ES-I3 (cell line): ENCODE measurements around the gene TICRR.

ENCODE experiments used
- H3K36me3 ChIP-seq: 2 replicates; pipeline ENCODE4 v1.6.1; 2013; ENCODE audit warnings: mild to moderate bottlenecking, low read length, control low read depth, moderate library complexity; ENCODE audit not compliant: insufficient read depth
- H3K4me1 ChIP-seq: 2 replicates; pipeline ENCODE4 v1.6.1; 2013; ENCODE audit warnings: mild to moderate bottlenecking, control low read depth, low read length; ENCODE audit not compliant: insufficient read depth
- H3K9ac ChIP-seq: 2 replicates; pipeline ENCODE4 v1.6.1; 2013; ENCODE audit warnings: low read depth, mild to moderate bottlenecking, low read length, moderate library complexity
- H3K9me3 ChIP-seq: 2 replicates; pipeline ENCODE4 v1.6.1; 2013; ENCODE audit warnings: mild to moderate bottlenecking, low read length, moderate library complexity; ENCODE audit not compliant: control insufficient read depth, insufficient read depth

The TICRR gene

GRCh38 chr15:89662893-89663626, 87.8 kb downstream of the TICRR start:
- Histone ChIP-seq H3K9me3 (no peaks in the 10 kb centered on the region), H3K4me1 (peaks cover 18% of the 10 kb centered on the region), H3K36me3 (no peaks in the 10 kb centered on the region), H3K9ac (no peak overlapping the region)

- no peaks in the 10 kb centered on the region for H3K36me3 ChIP-seq
- H3K4me1 ChIP-seq = peaks cover 18% of the 10 kb centered on the region
- H3K9ac ChIP-seq = peak overlapping the region; percentile 67; the same call in 1 of the 2 replicates
- H3K9me3 ChIP-seq = no peaks in the 10 kb centered on the region
These were observed 89.4 kb downstream of the TICRR start for GRCh38 chr15:89664441-89665350.

GRCh38 chr15:89665449-89666181, 90.3 kb downstream of the TICRR start:
- Histone ChIP-seq H3K4me1 (peaks cover 18% of the 10 kb centered on the region), H3K36me3 (no peaks in the 10 kb centered on the region), H3K9ac (peak overlapping the region; percentile 67), H3K9me3 (no peaks in the 10 kb centered on the region)

- Histone ChIP-seq H3K9me3 (no peaks in the 10 kb centered on the region), H3K4me1 (peaks cover 18% of the 10 kb centered on the region), H3K36me3 (no peaks in the 10 kb centered on the region), H3K9ac (peak overlapping the region; percentile 67; the same call in 1 of the 2 replicates)
These were observed 91.1 kb downstream of the TICRR start for GRCh38 chr15:89666184-89666857.

DNA sequence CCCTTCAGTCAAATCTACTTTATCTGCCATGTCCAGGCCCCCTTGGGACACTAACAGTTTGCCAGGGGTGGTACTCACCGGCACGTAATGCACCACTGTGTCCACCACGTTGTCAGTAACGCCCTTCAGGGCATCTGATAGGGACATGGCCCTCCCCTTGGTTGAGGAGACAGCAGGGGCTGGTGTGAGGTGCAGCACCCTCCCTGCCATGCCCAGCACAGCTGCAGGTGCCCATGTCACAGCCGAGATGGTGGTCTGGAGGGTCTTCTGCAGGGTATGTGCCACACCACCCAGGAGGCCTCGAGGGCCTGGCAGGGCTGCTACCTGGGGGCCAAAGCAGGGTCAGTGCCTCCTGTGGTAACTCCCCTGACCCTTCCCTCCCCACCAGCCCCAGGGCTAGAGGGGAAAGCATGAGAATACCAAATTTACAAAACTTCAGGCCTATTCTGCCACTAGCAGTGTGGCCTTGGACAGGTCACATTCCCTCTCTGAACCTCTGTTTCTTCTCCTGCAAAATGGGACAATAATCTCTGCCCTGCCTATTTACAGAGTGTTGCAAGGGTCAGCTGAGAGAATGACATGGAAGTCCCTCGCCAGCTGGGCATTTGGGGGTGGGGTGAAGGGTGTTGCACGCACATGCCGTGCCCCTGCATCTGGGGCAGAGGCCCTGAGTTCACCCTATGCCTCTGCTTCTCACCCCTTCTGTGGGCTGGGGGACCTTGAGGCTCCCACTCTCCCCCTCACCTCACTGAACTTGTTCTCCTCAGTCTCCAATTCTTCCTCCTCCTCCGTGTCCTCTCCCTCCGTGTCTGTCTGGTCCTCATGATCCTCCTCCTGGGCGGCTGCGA, 91.8 kb downstream of the TICRR start:
- Histone ChIP-seq H3K36me3 (no peaks in the 10 kb centered on the region), H3K4me1 (peaks cover 18% of the 10 kb centered on the region)

GRCh38 chr15:89667706-89667960, 92.4 kb downstream of the TICRR start:
- Histone ChIP-seq H3K4me1 (peaks cover 15% of the 10 kb centered on the region), H3K36me3 (no peaks in the 10 kb centered on the region), H3K9ac (no peak overlapping the region), H3K9me3 (no peaks in the 10 kb centered on the region)

More for the DNA sequence above, 91.8 kb downstream of the TICRR start:
- H3K9ac ChIP-seq = no peak overlapping the region
- H3K9me3 ChIP-seq = no peaks in the 10 kb centered on the region

DNA sequence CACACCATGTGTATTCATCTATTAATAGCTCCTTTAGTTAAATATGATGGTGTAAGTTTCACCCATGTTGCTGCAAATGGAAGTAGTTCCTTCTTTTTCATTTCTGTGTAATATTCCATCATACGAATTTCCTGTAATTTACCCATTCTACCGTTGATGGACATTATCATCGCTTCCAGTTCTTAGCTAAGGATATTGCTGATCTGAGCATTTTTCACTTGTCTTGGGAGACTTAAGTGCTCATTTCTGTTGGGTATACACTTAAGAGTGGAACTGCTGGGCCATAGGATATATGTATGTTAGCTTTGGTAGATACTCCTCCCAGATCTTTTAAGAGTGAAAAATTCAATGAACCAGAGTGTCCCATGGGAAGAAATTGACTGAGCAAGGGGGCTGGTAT, 92.9 kb downstream of the TICRR start:
- Histone ChIP-seq H3K36me3 (no peaks in the 10 kb centered on the region), H3K4me1 (peaks cover 12% of the 10 kb centered on the region), H3K9me3 (no peaks in the 10 kb centered on the region), H3K9ac (no peak overlapping the region)

DNA sequence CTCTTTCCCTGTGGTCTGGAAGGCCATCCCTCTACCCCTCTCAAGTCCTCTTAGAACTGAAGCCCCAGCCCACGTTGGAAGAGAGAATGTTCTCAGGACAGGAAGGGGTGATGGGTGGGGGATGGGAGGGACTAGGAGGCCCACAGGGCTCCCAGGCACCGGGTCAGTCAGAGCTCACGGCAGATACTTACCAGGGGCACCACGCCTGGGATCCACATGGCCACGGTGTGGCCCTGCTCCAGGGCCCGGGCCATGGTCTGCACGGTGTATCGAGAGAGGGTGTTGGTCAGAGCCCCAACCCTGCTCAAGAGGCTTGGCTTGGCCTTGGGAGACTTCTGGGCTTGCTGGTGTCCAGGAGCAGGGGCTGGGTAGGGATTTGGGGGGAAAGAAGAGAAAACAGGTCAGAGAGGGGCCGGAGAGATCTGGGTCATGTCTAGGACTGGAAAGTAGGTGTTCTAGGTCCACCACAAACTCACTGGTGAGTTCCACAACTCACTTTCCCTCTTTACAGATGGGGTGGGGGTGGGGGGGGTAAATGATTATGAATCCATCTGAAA, 94.1 kb downstream of the TICRR start:
- no peak overlapping the region for H3K9ac ChIP-seq
- H3K36me3 ChIP-seq = no peaks in the 10 kb centered on the region
- H3K9me3 ChIP-seq = no peaks in the 10 kb centered on the region
- peaks cover 12% of the 10 kb centered on the region; the same call in 1 of the 2 replicates for H3K4me1 ChIP-seq

- H3K9me3 ChIP-seq = no peaks in the 10 kb centered on the region
- H3K9ac ChIP-seq = no peak overlapping the region
- peaks cover 7% of the 10 kb centered on the region; the same call in 1 of the 2 replicates for H3K4me1 ChIP-seq
- H3K36me3 ChIP-seq = no peaks in the 10 kb centered on the region
These were observed 94.7 kb downstream of the TICRR start for GRCh38 chr15:89669941-89670340.

DNA sequence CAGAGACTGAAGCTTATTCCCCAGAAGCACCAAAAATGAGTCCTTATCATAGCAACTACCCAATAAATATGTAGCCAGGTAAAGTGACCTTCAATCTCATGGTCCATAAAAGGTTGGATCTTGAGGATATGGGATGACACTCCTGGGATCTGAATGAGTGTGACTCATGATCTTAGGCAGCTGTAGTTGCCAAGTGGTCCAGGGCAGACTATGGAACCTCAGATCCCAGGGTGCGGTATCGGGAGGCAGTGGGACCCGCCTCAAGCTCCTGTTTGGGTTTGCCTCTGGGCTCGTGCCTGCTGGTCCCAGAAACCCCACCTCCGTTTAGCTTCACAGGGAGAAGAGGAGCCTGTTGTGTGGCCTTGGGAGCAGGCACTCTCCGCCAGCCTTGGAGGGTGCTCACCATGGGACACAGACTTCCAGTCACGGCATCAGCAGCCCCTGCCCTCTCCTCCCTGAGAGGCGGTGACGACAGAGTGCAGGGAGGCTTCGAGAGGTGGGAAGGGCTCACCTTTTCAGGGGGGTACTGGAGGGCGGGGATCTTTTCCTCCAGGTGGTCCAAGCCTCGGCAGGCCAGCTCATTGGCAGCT, 95.8 kb downstream of the TICRR start:
- no peaks in the 10 kb centered on the region for H3K36me3 ChIP-seq
- H3K9ac ChIP-seq = no peak overlapping the region
- H3K4me1 ChIP-seq = 0 out of 2 replicates have a peak, but pooled peaks cover 3% of the 10 kb centered on the region
- no peaks in the 10 kb centered on the region for H3K9me3 ChIP-seq

- no peaks in the 10 kb centered on the region for H3K36me3 ChIP-seq
- H3K9ac ChIP-seq = no peak overlapping the region
- H3K4me1 ChIP-seq = no peaks in the 10 kb centered on the region
- no peaks in the 10 kb centered on the region for H3K9me3 ChIP-seq
These were observed 96.4 kb downstream of the TICRR start for GRCh38 chr15:89671687-89672086.

- Histone ChIP-seq H3K9ac (no peak overlapping the region; the same call in 1 of the 2 replicates), H3K36me3 (no peaks in the 10 kb centered on the region), H3K9me3 (no peaks in the 10 kb centered on the region), H3K4me1 (no peaks in the 10 kb centered on the region)
These were observed 97.2 kb downstream of the TICRR start for GRCh38 chr15:89672221-89673164.
